D721Med (cell line): ENCODE measurements around the gene ZCCHC14.

Experiments
- DNase-seq: peaks from one replicate; pipeline ENCODE4 v3.0.0; 2011; ENCODE audit warnings: low spot score; ENCODE audit not compliant: insufficient read length
- FAIRE-seq: peaks from 2 replicates; lab custom pipeline; 2011; peaks lifted over from hg19 to GRCh38; lab: Jason Lieb, UNC
- CTCF ChIP-seq: IDR thresholded peaks from 2 replicates; pipeline ENCODE4 v1.5.1; 2012; ENCODE audit warnings: mild to moderate bottlenecking, control low read depth; ENCODE audit not compliant: insufficient read depth; ENCODE audit errors: missing control alignments

ZCCHC14 gene

GRCh38 chr16:87474017-87474416 lies 18.8 kb downstream of the ZCCHC14 start:
- DNase-seq, result no peak
- no peak for FAIRE-seq
- no peak for TF ChIP-seq CTCF

GRCh38 chr16:87472935-87473334 lies 19.9 kb downstream of the ZCCHC14 start:
- DNase-seq (no peak), FAIRE-seq (no peak)
- no peak for TF ChIP-seq CTCF

- FAIRE-seq, result no peak
- no peak for TF ChIP-seq CTCF
- DNase-seq, result no peak
Observed at GRCh38 chr16:87472142-87472778, 20.6 kb downstream of the ZCCHC14 start.

GRCh38 chr16:87471278-87472141 lies 21.3 kb downstream of the ZCCHC14 start:
- TF ChIP-seq CTCF, result no peak
- DNase-seq, result no peak
- no peak for FAIRE-seq

GRCh38 chr16:87470332-87470731 lies 22.5 kb downstream of the ZCCHC14 start:
- DNase-seq (peak; percentile 57), FAIRE-seq (no peak)
- no peak for TF ChIP-seq CTCF

GRCh38 chr16:87469169-87469568 lies 23.7 kb downstream of the ZCCHC14 start:
- no peak for TF ChIP-seq CTCF
- no peak for FAIRE-seq
- DNase-seq, result no peak

- TF ChIP-seq CTCF, result no peak
- FAIRE-seq (no peak), DNase-seq (no peak)
Observed at GRCh38 chr16:87468550-87468949, 24.3 kb downstream of the ZCCHC14 start.
